NK-92 (cell line): ENCODE measurements around the gene BRMS1.
A peak's percentile ranks its signal among the peaks of the same experiment; 100 is the strongest.
"Not testable (repeated sequence)": the region's sequence is repeated elsewhere in the genome, so short reads cannot be mapped to it uniquely, and the experiment has no call there.

Experiments used
- DNase-seq: peaks from one replicate; lab custom pipeline; 2025; ENCODE audit not compliant: unreplicated experiment; lab: John Stamatoyannopoulos, UW

BRMS1 gene, protein sequence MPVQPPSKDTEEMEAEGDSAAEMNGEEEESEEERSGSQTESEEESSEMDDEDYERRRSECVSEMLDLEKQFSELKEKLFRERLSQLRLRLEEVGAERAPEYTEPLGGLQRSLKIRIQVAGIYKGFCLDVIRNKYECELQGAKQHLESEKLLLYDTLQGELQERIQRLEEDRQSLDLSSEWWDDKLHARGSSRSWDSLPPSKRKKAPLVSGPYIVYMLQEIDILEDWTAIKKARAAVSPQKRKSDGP

GRCh38 chr11:66344550-66345315 lies at the start of gene BRMS1:
Gene BRMS1 (minus strand): TSS chr11:66345104. CDS start chr11:66342234, 2,870 bp downstream.
- peak; percentile 73 for DNase-seq

DNA sequence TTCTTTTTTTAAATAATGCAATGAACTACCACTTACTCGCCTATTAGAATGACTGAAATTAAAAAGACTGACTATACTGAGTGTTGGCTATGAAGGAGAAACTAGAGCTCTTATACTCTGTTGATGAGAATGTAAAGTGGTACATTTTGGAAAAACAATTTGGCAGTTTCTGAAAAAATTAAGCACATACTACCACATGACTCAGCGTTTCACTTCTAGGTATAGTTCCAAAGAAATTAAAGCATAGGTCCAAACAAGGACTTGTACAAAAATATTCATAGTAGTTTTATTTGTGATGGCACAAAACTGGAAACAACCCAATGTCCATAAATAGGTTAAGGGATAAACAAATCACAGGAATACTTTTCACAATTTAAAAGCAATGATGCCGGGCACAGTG lies 49.0 kb upstream of the BRMS1 start:
- DNase-seq, result no peak

- DNase-seq, result no peak
Observed at GRCh38 chr11:66391322-66391721, 46.4 kb upstream of the BRMS1 start.

DNA sequence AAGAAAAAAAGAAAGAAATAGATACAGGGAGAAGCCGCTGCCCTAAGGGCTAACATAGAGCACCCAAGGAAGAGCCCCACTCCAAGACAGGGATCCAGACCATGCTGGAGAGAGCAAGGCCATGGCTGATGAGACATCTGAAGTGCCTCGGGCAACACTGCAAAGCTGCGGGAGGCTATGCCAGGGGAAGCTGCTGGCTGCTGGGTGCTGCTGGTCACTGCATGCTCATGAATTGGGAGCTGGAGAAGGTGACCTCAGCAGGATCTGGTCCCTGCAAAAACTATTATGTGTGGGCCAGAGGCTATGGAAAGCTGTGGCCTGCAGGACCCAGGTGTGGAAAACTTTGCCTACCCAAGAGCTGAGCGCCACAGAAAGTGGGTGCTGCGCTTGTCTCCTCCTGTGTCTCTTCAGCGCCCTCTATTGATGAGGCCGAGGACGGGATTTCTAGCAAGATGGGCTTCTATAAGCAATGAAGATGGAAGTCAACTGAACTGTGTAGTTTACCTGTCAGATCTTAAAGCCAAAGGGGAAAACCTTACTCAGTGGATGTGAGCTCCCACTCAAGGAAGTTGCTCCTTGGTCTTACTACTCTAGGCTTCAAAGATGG lies 44.0 kb upstream of the BRMS1 start:
- DNase-seq, result no peak

- no peak for DNase-seq
Observed at GRCh38 chr11:66386171-66387069, 41.5 kb upstream of the BRMS1 start.

DNA sequence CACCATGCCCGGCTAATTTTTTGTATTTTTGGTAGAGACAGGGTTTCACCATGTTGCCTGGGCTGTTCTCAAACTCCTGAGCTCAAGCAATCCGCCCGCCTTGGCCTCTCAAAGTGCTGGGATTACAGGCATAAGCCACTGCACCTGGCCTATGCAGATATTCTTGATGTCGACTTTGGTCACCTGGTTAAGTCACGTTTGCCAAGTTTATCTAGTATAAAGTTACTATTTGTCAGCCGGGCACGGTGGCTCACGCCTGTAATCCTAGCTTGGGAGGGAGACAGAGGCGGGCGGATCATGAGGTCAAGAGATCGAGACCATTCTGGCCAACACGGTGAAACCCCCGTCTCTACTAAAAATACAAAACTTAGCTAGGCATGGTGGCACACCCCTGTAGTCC lies 39.4 kb upstream of the BRMS1 start:
- not testable (repeated sequence) for DNase-seq

DNA sequence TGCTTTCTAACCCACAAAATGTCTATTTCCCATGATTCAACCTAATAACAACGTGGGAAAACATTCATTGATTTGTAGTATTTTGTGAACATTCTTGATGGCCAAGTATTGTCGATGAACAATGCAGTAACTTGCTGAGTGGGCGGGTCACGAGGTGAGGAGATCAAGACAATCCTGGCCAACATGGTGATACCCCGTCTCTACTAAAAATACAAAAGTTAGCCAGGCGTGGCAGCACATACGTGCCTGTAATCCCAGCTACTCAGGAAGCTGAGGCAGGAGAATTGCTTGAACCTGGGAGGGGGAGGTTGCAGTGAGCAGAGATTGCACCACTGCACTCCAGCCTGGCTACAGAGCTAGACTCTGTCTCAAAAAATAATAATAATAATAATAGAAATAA lies 35.4 kb upstream of the BRMS1 start:
- not testable (repeated sequence) for DNase-seq

DNA sequence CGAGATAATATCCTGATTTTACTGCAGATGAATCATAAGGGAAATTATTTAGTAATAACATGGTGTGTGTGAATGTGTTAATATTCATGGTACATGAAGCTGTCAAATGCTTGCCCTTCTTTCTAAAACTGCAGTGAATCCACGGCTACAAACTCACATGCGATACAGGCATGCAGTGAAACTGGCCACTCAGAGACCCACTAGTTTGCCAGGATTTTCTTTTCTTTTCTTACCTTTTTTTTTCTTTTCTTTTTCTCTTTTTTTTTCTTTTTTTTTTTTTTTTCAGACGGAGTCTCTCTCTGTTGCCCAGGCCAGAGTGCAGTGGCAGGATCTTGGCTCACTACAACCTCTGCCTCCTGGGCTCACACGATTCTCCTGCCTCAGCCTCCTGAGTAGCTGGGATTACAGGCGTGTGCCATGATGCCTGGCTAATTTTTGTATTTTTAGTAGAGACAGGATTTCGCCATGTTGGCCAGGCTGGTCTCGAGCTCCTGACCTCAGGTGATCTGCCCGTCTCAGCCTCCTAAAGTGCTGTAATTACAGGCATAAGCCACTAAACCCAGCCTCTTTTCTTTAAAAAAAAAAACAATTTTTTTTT lies 28.9 kb upstream of the BRMS1 start:
- DNase-seq, result not testable (repeated sequence)

DNA sequence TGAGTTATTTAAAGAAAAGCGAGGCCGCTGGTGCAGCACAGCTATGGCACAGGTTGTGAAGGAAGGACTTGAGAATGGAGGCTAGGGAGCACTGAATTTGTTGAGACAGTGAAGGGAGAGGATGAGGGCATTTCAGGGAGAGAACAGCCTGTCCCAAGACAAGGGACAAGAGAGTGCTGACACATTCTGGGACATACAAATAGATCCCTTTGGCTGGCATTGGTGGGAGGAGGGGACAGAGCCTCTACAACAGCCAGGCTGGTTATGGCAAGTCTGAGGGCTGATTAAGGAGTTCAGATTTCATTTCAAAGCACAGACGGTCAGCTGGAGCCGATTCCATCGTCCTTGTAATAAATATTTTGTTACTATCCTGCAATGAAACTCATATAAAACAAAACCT lies 28.4 kb upstream of the BRMS1 start:
- no peak for DNase-seq

DNA sequence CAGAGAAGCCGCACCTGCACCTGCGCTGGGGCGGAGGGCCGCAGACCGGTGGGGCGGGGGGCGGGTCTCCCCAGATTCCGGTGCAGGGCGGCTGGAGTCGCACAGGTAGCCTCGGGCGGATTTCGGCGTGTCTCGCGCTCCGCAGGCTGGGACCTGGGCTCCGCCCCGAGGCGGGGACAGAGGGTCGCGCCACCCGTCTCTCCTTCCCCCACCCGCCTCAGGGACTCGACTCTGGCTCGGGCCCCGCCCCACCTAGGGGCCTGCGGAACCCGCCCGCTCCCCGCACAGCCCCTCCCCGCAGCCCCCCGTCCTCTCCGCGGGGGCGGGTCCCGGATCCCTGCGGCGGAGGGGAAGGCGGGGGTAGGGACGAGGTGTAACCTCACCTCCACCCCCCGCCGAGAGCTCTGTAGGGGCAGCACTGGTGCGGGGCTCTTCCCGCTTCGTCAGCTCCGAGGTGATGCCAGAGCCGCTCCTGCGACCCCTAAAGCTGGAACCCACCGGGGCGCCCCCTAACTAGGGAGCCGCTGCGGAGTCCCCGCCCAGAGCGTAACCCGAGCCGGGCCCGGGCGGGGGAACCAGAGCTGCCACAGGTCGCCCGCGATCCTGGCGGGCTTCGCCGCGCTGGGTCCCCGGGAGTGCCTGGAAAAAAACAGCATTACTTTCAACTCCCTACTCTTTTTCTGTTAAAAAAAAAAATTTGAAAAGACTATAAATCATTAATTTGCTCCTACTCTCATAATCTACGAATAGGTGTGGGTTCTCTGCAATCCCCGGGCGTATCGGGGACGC lies 26.9 kb upstream of the BRMS1 start, which contains the start of gene SLC29A2:
Gene SLC29A2 (minus strand): TSS at position 134 of the 789 bp plus-strand sequence. CDS start 169 bp downstream, outside the sequence.
- no peak for DNase-seq

- DNase-seq, result no peak
Observed at GRCh38 chr11:66369073-66369894, 24.4 kb upstream of the BRMS1 start.

GRCh38 chr11:66368484-66368883 lies 23.6 kb upstream of the BRMS1 start:
- no peak for DNase-seq

- no peak for DNase-seq
Observed at GRCh38 chr11:66367561-66368312, 22.8 kb upstream of the BRMS1 start.

DNA sequence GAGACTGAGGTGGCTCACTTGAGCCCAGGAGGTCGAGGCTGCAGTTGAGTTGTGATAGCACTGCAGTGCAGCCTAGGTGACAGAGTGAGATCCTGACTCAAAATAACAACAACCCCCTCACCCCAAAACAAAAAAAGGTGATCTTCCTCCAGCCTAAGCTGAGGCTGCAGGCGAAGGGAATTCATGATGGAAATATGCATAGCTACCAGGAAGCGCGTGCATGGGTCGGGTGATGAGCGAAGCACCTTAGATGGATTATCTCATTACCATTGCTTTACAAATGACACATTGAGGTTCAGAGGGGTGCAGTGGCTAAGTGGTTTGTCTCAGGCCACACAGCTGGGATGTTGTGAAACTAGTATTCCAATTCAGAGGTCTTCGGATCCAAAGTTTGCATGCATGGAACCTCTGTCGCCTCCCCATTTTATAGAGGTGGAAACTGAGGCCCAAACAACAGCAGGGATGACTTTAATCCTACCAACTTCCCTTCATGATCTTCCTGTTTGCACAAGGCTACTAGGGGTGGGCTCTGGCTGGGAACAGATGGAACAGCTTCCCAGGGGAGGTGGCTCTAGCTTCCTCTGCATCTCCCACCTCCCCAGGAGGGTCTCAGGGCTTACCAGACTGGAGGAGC lies 22.1 kb upstream of the BRMS1 start:
- DNase-seq, result no peak

DNA sequence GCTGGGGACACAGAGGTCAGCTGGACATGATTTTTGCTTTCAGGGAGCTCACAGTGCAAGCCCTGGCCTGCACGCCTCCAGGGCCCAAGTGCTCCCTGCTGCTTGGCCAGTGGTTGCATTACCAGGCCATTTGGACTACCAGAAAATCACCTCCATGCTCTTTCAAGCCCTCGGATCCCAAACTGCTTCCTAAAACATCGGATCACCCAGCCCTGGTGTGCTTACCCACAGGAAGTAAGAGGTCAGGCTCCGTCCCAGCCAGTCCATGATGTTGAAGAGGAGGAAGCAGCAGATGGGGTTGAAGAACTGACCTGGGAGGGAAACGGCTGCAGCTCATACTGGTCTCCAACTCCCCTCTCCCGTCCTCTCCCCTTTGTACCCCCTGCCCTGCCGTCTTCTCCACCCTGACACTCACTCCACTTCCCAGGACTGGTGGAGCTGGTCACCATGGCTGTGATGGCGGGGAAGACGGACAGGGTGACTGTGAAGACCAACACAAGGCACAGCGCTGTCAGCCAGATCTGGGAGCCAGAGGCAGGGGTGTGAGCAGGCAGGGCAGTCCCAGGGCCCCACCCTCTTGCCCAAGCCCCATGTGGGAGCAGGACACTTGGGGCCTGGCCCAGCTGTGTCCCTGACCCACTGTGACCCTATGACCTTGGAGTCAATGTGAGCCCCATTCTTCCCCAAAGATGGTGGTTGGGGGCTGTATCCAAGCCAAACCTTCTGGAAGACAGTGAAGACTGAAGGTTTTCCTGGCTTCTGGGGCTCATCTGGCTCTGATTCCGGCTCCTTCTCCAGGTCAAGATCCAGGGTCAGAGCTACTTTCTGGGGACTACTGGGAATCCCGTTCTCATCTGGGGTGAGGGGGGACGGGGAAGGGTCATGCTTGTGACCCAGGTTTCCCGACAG lies 21.1 kb upstream of the BRMS1 start:
- DNase-seq, result no peak

GRCh38 chr11:66365166-66365565 lies 20.3 kb upstream of the BRMS1 start:
- no peak for DNase-seq
